ENCODE results near the gene OPCML.

The OPCML gene

GRCh38 chr11:132804258-132804657 is 728.0 kb downstream of the OPCML start:
- peaks cover 12% of the 10 kb centered on the region for H3K9me3 Mint-ChIP-seq
- no peaks in the 10 kb centered on the region for H3K4me1 Mint-ChIP-seq
- no peak overlapping the region for H3K27ac Mint-ChIP-seq
- no peak for TF ChIP-seq CTCF (IDR thresholded peaks at IDR 0.05; ENCODE audit: unreplicated experiment in 3 of 3)
- H3K36me3 Mint-ChIP-seq (ENCODE audit: low read depth) = peaks cover 4% of the 10 kb centered on the region
- H3K4me3 Mint-ChIP-seq = no peak overlapping the region
- H3K27me3 Mint-ChIP-seq (ENCODE audit: low read depth) = peaks cover 7% of the 10 kb centered on the region

DNA sequence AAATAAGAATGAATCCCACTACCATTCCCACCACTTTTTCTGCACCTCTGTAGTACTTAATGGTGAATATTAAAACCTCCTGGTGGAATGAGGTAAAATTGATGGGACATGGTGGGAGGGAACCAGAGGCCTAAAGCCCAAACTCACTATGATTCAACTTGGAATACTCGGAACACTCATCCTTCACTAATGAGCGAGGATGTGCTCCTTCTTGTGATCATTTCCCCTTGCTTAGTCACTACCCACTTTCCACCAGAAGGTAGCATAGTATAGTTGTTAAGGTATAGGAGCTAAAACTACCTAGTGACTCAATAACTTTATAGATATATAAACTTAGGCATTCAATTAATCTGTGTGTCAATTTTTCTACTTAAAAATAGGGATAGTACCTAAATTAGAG is 728.9 kb downstream of the OPCML start:
- Mint-ChIP-seq H3K36me3 (ENCODE audit: low read depth) (peaks cover 4% of the 10 kb centered on the region), H3K9me3 (peaks cover 12% of the 10 kb centered on the region), H3K27ac (no peak overlapping the region), H3K4me3 (no peak overlapping the region), H3K4me1 (no peaks in the 10 kb centered on the region), H3K27me3 (ENCODE audit: low read depth) (peaks cover 7% of the 10 kb centered on the region)
- TF ChIP-seq CTCF (IDR thresholded peaks at IDR 0.05; ENCODE audit: unreplicated experiment in 3 of 3) = no peak

DNA sequence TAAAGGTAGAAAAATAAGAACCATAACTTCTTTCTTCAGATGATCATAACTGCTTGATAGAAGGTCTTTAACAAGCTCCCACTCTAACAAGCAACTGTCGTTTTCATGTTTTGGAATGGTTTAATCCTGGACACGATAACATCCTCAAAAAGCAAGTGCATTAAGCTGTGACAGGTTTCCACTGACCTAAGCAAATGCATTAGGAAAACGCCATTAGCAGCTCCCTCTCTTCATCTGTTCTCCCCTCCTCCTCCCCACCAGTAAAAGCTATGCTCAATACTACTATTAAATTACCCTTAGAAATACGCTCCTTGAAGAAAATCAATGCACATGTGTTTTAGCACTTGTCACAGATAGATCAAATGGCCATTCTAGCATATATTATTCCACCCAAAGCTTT is 729.4 kb downstream of the OPCML start:
- Mint-ChIP-seq H3K27me3 (ENCODE audit: low read depth) (peaks cover 7% of the 10 kb centered on the region), H3K36me3 (ENCODE audit: low read depth) (peaks cover 4% of the 10 kb centered on the region), H3K9me3 (peaks cover 12% of the 10 kb centered on the region), H3K4me3 (no peak overlapping the region), H3K27ac (peak overlapping the region in 1 of 3 experiments; percentile 33), H3K4me1 (no peaks in the 10 kb centered on the region)
- TF ChIP-seq CTCF (IDR thresholded peaks at IDR 0.05; ENCODE audit: unreplicated experiment in 3 of 3) = no peak

DNA sequence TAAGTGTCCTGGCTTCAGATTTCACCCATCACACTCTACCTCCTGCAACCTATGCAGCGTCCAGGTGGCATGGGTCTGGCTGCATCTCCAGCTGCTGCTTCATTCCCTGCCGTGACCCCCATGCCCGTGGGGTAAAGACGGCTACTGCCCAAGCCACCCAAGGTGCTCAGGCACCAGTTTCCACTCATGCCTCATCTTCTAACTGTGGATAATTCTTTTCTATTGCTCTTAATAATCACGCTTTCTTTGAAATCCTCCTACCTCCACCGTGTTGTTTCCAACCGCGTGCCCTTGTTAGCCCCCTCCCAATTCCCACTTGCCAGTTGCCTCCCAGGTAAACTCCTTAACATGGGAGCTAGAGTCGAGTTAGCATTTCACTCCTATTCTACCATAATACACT is 738.5 kb downstream of the OPCML start:
- no peak overlapping the region for H3K4me3 Mint-ChIP-seq
- no peaks in the 10 kb centered on the region for H3K36me3 Mint-ChIP-seq (ENCODE audit: low read depth)
- no peak for TF ChIP-seq CTCF (IDR thresholded peaks at IDR 0.05; ENCODE audit: unreplicated experiment in 3 of 3)
- H3K9me3 Mint-ChIP-seq = no peaks in the 10 kb centered on the region
- no peak overlapping the region for H3K27ac Mint-ChIP-seq
- no peaks in the 10 kb centered on the region for H3K4me1 Mint-ChIP-seq
- peaks cover 3% of the 10 kb centered on the region for H3K27me3 Mint-ChIP-seq (ENCODE audit: low read depth)

DNA sequence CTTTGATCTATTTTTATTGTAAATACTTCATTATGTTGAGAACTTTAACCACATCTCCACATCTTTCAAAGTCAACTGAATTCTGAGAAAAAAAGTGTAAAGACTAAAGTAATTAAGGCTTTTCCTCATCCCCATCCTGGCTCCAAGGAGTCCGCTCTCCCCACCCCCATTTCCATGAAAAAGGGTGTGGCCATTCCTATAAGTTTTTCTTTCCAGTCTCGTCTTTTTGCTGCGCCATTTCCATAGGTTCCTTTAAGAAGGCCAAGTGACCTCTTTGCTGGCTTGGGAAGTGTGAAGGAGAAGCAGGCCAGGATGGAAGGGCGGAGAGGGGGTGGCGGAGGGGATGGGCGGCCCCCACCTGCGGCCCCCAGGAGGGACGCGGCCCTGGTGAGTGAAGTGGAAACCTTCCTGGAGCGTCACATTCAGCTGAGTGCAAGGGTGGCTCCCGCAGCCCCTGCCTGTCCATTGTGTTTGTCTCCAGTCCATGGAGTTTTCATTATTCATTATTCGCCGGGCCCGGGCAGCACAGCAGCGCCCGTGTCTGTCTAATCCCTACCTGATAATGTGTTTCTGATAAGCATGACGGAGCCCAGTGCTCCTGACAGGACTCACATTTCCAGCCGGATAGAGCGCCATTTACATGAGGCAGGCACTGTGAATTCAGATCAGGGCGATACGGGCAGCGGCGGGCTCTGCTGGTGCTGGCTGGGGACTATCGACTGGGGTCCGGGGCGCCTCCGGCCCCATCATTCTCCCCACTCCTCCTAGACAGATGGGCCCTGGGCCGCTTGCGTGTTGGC is 739.8 kb downstream of the OPCML start:
- Mint-ChIP-seq H3K27me3 (ENCODE audit: low read depth) (peaks cover 3% of the 10 kb centered on the region), H3K27ac (no peak overlapping the region), H3K36me3 (ENCODE audit: low read depth) (no peaks in the 10 kb centered on the region), H3K9me3 (no peaks in the 10 kb centered on the region), H3K4me3 (no peak overlapping the region), H3K4me1 (no peaks in the 10 kb centered on the region)
- no peak for TF ChIP-seq CTCF (IDR thresholded peaks at IDR 0.05; ENCODE audit: unreplicated experiment in 3 of 3)

DNA sequence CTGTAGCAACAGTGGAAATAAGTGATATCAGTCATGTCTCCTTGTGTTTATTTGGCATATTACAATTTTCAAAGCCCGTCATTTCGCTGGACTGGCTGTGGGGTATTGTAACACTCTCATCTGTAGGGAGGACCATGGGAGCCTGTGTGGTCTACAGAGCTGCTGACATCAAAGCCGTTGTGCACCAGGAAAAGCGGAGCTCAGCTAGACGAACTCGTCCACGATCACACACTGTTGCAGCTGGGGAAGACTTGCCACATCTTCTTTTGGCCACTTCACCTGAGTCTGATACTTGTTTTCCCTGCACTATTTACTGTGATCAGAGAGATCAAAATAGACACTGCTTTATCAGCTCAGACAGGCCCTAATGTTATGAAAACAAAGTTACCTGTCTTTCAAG is 741.3 kb downstream of the OPCML start:
- H3K27me3 Mint-ChIP-seq (ENCODE audit: low read depth) = peaks cover 3% of the 10 kb centered on the region
- TF ChIP-seq CTCF (IDR thresholded peaks at IDR 0.05; ENCODE audit: unreplicated experiment in 3 of 3) = no peak
- H3K4me1 Mint-ChIP-seq = no peaks in the 10 kb centered on the region
- H3K27ac Mint-ChIP-seq = no peak overlapping the region
- no peak overlapping the region for H3K4me3 Mint-ChIP-seq
- H3K36me3 Mint-ChIP-seq (ENCODE audit: low read depth) = no peaks in the 10 kb centered on the region
- H3K9me3 Mint-ChIP-seq = no peaks in the 10 kb centered on the region
